Mesodermal cell (in vitro differentiated cells): ENCODE measurements around the gene MCM3AP.

Experiments used
- H3K27ac ChIP-seq: 2 replicates; pipeline ENCODE4 v1.7.0; 2013; ENCODE audit warnings: mild to moderate bottlenecking, low read depth, low read length, moderate library complexity; ENCODE audit not compliant: severe bottlenecking
- H3K36me3 ChIP-seq: 2 replicates; pipeline ENCODE4 v1.7.1; 2013; ENCODE audit warnings: mild to moderate bottlenecking, low read length, moderate library complexity; ENCODE audit not compliant: control insufficient read depth, insufficient read depth
- H3K4me1 ChIP-seq: one replicate; pipeline ENCODE4 v1.7.1; 2013; ENCODE audit warnings: mild to moderate bottlenecking, low read length; ENCODE audit not compliant: insufficient read depth, control insufficient read depth, poor library complexity, severe bottlenecking
- H3K4me3 ChIP-seq: 2 replicates; pipeline ENCODE4 v1.7.0; 2013; ENCODE audit warnings: low read length, control low read depth, mild to moderate bottlenecking; ENCODE audit not compliant: insufficient read depth, poor library complexity, severe bottlenecking; ENCODE audit errors: extremely low read depth
- H3K9me3 ChIP-seq: 2 replicates; pipeline ENCODE4 v1.7.1; 2013; ENCODE audit warnings: mild to moderate bottlenecking, low read length, moderate library complexity; ENCODE audit not compliant: control insufficient read depth
- whole genome bisulfite sequencing, 2 experiments: methylation state at CpG; one replicate each; pipeline ENCODE4 v1.1.5; 2013; ENCODE audit warnings: missing lambda C conversion rate in 2 of 2; ENCODE audit not compliant: insufficient coverage in 2 of 2; 5-methylcytosine and 5-hydroxymethylcytosine counted together

The MCM3AP gene

GRCh38 chr21:46323227-46323709 is 37.9 kb upstream of the MCM3AP start:
- Histone ChIP-seq H3K4me1 (peaks cover 20% of the 10 kb centered on the region), H3K4me3 (peak overlapping the region; percentile 89), H3K9me3 (no peaks in the 10 kb centered on the region), H3K27ac (peak overlapping the region; percentile 79), H3K36me3 (peaks cover 11% of the 10 kb centered on the region)
- 0% methylated on average over 29 to 31 of the region's 34 CpGs for WGBS, 2 experiments

GRCh38 chr21:46322351-46323226 is 37.2 kb upstream of the MCM3AP start:
- H3K27ac ChIP-seq, result peak overlapping the region; percentile 36
- H3K36me3 ChIP-seq, result peaks cover 6% of the 10 kb centered on the region

GRCh38 chr21:46320331-46320801 is 35.0 kb upstream of the MCM3AP start:
- no peaks in the 10 kb centered on the region for H3K9me3 ChIP-seq
- peaks cover 13% of the 10 kb centered on the region for H3K36me3 ChIP-seq
- no peak overlapping the region for H3K4me3 ChIP-seq
- H3K4me1 ChIP-seq, result peaks cover 13% of the 10 kb centered on the region
- no peak overlapping the region for H3K27ac ChIP-seq
- WGBS, 2 experiments, result 86 to 96% methylated on average over 2 to 3 of the region's 4 CpGs

More at GRCh38 chr21:46322351-46323226, 37.2 kb upstream of the MCM3AP start:
- H3K4me3 ChIP-seq, result peak overlapping the region; percentile 89
- WGBS, 2 experiments, result 2 to 6% methylated on average over 43 to 44 of the region's 50 CpGs
- no peaks in the 10 kb centered on the region for H3K9me3 ChIP-seq
- peaks cover 20% of the 10 kb centered on the region for H3K4me1 ChIP-seq

- no peak overlapping the region for H3K27ac ChIP-seq
- peaks cover 22% of the 10 kb centered on the region for H3K36me3 ChIP-seq
- no peaks in the 10 kb centered on the region for H3K9me3 ChIP-seq
- H3K4me3 ChIP-seq, result no peak overlapping the region
- WGBS, 2 experiments, result 85 to 93% methylated on average over 4 of the region's 7 CpGs
- H3K4me1 ChIP-seq, result peaks cover 13% of the 10 kb centered on the region
Measured at GRCh38 chr21:46319186-46319585, 33.8 kb upstream of the MCM3AP start.

- Histone ChIP-seq H3K4me3 (no peak overlapping the region), H3K27ac (no peak overlapping the region), H3K36me3 (peaks cover 28% of the 10 kb centered on the region), H3K4me1 (peaks cover 13% of the 10 kb centered on the region), H3K9me3 (no peaks in the 10 kb centered on the region)
- WGBS, 2 experiments, result 81 to 87% methylated on average over 3 to 4 of the region's 4 CpGs
Measured at GRCh38 chr21:46318464-46318845, 33.0 kb upstream of the MCM3AP start.

GRCh38 chr21:46317710-46318463 is 32.5 kb upstream of the MCM3AP start:
- 79 to 82% methylated on average over 12 to 20 of the region's 20 CpGs for WGBS, 2 experiments
- no peak overlapping the region for H3K4me3 ChIP-seq
- H3K9me3 ChIP-seq, result no peaks in the 10 kb centered on the region
- H3K4me1 ChIP-seq, result peaks cover 13% of the 10 kb centered on the region
- H3K36me3 ChIP-seq, result peaks cover 34% of the 10 kb centered on the region
- H3K27ac ChIP-seq, result no peak overlapping the region

- Histone ChIP-seq H3K36me3 (peaks cover 36% of the 10 kb centered on the region), H3K27ac (no peak overlapping the region), H3K4me1 (peaks cover 12% of the 10 kb centered on the region), H3K9me3 (no peaks in the 10 kb centered on the region), H3K4me3 (no peak overlapping the region)
- 96 to 98% methylated on average over 10 to 14 of the region's 14 CpGs for WGBS, 2 experiments
Measured at GRCh38 chr21:46316708-46317324, 31.4 kb upstream of the MCM3AP start.

GRCh38 chr21:46314441-46315020 is 29.1 kb upstream of the MCM3AP start:
- WGBS, 2 experiments, result 95 to 98% methylated on average over 13 to 21 of the region's 22 CpGs

GRCh38 chr21:46312949-46313348 is 27.5 kb upstream of the MCM3AP start:
- Histone ChIP-seq H3K4me3 (no peak overlapping the region), H3K27ac (no peak overlapping the region), H3K9me3 (no peaks in the 10 kb centered on the region), H3K4me1 (no peaks in the 10 kb centered on the region), H3K36me3 (peaks cover 71% of the 10 kb centered on the region)
- WGBS, 2 experiments, result 86 to 93% methylated on average over 4 to 5 of the region's 5 CpGs

More at GRCh38 chr21:46314441-46315020, 29.1 kb upstream of the MCM3AP start:
- H3K4me3 ChIP-seq, result no peak overlapping the region
- H3K36me3 ChIP-seq, result peaks cover 57% of the 10 kb centered on the region
- H3K9me3 ChIP-seq, result no peaks in the 10 kb centered on the region
- no peak overlapping the region for H3K27ac ChIP-seq
- H3K4me1 ChIP-seq, result no peaks in the 10 kb centered on the region

- H3K4me3 ChIP-seq, result no peak overlapping the region
- peaks cover 70% of the 10 kb centered on the region for H3K36me3 ChIP-seq
- no peaks in the 10 kb centered on the region for H3K9me3 ChIP-seq
- H3K4me1 ChIP-seq, result no peaks in the 10 kb centered on the region
- no peak overlapping the region for H3K27ac ChIP-seq
Measured at GRCh38 chr21:46311568-46311967, 26.2 kb upstream of the MCM3AP start.
